ENCODE results near the gene TBC1D10A.

GRCh38 chr22:30270832-30271231 is 55.9 kb downstream of the TBC1D10A start:
- no peak for TF ChIP-seq REST (IDR thresholded peaks at IDR 0.05; ENCODE audit: insufficient read depth in 1 of 2, low read depth in 2 of 2, low read length in 2 of 2)
- no peak for TF ChIP-seq POLR2AphosphoS5 (IDR thresholded peaks at IDR 0.05; ENCODE audit: low read depth, low read length)
